Right atrium auricular region (tissue), 2 donors: Measurements from ENCODE around the gene CHGA. TPM values are rescaled to one million over a fixed set of nuclear protein-coding genes. Genes with fewer than 3 reads are reported as not detected.

ENCODE experiments used
- DNase-seq: peaks from one replicate; pipeline ENCODE4 v3.0.0-alpha.2; 2019; ENCODE audit warnings: low spot score
- H3K27ac ChIP-seq, 2 donors: fragments of 200-600 bp; sonication (generic); 1 replicate in 1 of 2; 2 replicates in 1 of 2; pipeline ENCODE4 v1.5.1; 2016 to 2019
- H3K27me3 ChIP-seq, 2 donors: fragments of 200-600 bp; sonication (generic); one replicate each; pipeline versions ENCODE4 v1.5.1 to v1.6.0; 2017 to 2019
- H3K36me3 ChIP-seq: fragments of 200-600 bp; sonication (generic); one replicate; pipeline ENCODE4 v1.5.1; 2016
- H3K4me1 ChIP-seq, 2 donors: fragments of 200-600 bp; sonication (generic); one replicate each; pipeline versions ENCODE4 v1.5.1 to v1.6.0; 2017 to 2019
- H3K4me3 ChIP-seq, 2 donors: fragments of 200-600 bp; sonication (generic); 1 replicate in 1 of 2; 2 replicates in 1 of 2; pipeline ENCODE4 v1.5.1; 2017 to 2019; ENCODE audit warnings: mild to moderate bottlenecking in 1 of 2, moderate library complexity in 1 of 2
- H3K9me3 ChIP-seq, 2 donors: fragments of 200-600 bp; sonication (generic); one replicate each; pipeline ENCODE4 v1.5.1; 2019
- total RNA-seq, 2 donors: library from RNA; depleted of rRNA; stranded (reverse); fragments of >200 nt; gene quantifications; one replicate each; pipeline ENCODE4 v1.1.0, GENCODE V29; 2016
- TF ChIP-seq, protein P1 (sequence below), 2 donors: fragments of 200-600 bp; sonication (generic); IDR thresholded peaks; one replicate each; pipeline ENCODE4 v1.5.1; 2019; ENCODE audit warnings: antibody characterized with exemption in 2 of 2

The CHGA gene
- total RNA-seq, 2 donors from 2014 or later, result not detected

DNA sequence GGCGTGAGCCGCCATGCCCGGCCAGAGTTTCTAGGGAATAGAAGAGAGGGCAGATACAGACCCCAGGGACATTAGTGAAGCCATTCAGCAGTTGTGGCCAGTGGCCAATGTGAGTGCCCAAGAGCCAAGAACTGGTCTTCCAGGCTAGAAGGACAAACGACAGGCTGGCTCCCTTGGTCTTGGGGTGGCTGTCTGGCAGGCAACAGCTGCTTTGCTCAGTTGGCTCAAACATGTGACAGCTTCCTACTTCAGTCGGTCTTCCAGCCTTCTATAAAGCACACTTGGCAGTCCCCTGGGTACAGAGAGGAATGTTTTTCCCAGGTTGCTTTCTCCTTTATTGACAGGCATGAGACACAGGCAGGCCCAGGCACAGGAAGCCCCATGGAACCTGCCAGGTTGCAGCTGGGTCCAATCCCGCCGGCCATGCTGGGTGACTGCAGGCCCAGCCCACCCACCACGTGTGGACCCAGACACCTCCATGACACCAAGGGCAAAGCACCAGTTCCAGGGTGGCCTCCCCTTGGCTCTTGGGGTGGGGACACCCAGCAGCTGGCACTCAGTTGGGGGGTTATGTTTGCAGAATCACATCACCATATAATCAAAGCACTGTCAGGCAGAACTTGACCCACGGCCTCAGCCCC lies 15.4 kb downstream of the CHGA start:
- Histone ChIP-seq H3K36me3 (peaks cover 34% of the 10 kb centered on the region), H3K4me3 (no peak overlapping the region), H3K4me1 (no peaks in the 10 kb centered on the region), H3K27me3 (no peaks in the 10 kb centered on the region), H3K9me3 (no peaks in the 10 kb centered on the region), H3K27ac (no peak overlapping the region)
- DNase-seq, result no peak
- TF ChIP-seq, protein P1, sequence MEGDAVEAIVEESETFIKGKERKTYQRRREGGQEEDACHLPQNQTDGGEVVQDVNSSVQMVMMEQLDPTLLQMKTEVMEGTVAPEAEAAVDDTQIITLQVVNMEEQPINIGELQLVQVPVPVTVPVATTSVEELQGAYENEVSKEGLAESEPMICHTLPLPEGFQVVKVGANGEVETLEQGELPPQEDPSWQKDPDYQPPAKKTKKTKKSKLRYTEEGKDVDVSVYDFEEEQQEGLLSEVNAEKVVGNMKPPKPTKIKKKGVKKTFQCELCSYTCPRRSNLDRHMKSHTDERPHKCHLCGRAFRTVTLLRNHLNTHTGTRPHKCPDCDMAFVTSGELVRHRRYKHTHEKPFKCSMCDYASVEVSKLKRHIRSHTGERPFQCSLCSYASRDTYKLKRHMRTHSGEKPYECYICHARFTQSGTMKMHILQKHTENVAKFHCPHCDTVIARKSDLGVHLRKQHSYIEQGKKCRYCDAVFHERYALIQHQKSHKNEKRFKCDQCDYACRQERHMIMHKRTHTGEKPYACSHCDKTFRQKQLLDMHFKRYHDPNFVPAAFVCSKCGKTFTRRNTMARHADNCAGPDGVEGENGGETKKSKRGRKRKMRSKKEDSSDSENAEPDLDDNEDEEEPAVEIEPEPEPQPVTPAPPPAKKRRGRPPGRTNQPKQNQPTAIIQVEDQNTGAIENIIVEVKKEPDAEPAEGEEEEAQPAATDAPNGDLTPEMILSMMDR (IDR thresholded peaks at IDR 0.05), result no peak

- Histone ChIP-seq H3K4me3 (no peak overlapping the region), H3K27me3 (no peaks in the 10 kb centered on the region), H3K36me3 (peaks cover 37% of the 10 kb centered on the region), H3K27ac (no peak overlapping the region), H3K9me3 (no peaks in the 10 kb centered on the region), H3K4me1 (no peaks in the 10 kb centered on the region)
- DNase-seq, result no peak
- TF ChIP-seq, protein P1 (IDR thresholded peaks at IDR 0.05), result no peak
These were observed 16.1 kb downstream of the CHGA start for GRCh38 chr14:92938890-92939671.

DNA sequence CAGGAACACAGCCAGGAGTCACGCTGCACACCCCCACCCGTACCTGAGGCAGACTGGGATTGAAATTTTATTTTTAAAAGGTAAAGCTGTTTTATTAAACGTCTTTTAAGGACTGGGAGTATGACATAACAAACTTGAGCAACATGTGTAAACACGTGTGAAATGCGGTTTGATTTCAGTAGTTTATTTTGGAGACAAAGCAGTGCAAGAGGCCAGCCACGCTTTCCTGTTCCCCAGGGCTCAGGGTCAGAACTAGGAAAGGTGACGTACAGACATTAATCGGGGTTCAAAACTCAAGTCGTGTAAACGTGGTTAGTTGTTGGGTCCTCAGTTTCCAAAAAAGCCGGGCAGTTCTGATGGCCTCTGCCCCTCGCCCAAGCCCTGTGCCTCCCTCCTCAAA lies 16.7 kb downstream of the CHGA start:
- Histone ChIP-seq H3K27ac (no peak overlapping the region), H3K36me3 (peaks cover 38% of the 10 kb centered on the region), H3K9me3 (no peaks in the 10 kb centered on the region), H3K27me3 (no peaks in the 10 kb centered on the region), H3K4me1 (no peaks in the 10 kb centered on the region), H3K4me3 (no peak overlapping the region)
- no peak for DNase-seq
- TF ChIP-seq, protein P1 (IDR thresholded peaks at IDR 0.05), result no peak

GRCh38 chr14:92940543-92940942 lies 17.6 kb downstream of the CHGA start:
- TF ChIP-seq, protein P1 (IDR thresholded peaks at IDR 0.05), result no peak
- Histone ChIP-seq H3K27ac (no peak overlapping the region), H3K4me1 (no peaks in the 10 kb centered on the region), H3K27me3 (no peaks in the 10 kb centered on the region), H3K9me3 (no peaks in the 10 kb centered on the region), H3K4me3 (no peak overlapping the region), H3K36me3 (peaks cover 46% of the 10 kb centered on the region)
- DNase-seq, result no peak

DNA sequence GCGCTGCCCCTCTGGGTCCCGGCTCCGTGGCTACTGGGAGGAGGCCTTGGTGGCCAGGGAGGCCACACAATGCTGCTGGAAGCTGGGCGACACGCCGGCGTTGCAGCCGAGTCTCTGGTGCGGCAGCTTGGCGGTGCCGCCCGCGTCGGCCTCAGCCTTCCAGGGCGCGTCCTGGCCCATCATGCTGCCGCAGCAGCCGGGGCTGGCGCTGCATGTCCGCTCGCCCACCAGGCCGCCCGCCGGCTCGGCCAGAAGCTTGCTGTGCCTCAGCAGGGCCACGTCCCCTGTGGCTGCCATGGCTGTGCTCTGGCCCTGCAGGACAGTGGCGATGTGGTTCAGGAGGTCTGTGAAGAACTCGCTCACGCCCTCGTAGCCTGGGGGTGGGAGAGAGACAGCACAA lies 18.6 kb downstream of the CHGA start:
- no peak overlapping the region for H3K4me3 ChIP-seq
- no peaks in the 10 kb centered on the region for H3K27me3 ChIP-seq
- H3K36me3 ChIP-seq, result peaks cover 50% of the 10 kb centered on the region
- H3K9me3 ChIP-seq, result no peaks in the 10 kb centered on the region
- DNase-seq, result no peak
- H3K4me1 ChIP-seq, result peaks cover 0 to 9% of the 10 kb centered on the region in 2 donors
- TF ChIP-seq, protein P1 (IDR thresholded peaks at IDR 0.05), result no peak
- no peak overlapping the region for H3K27ac ChIP-seq
